Gastroesophageal sphincter (tissue), 3 donors: ENCODE measurements around the gene CTTNBP2.

ENCODE experiments used
- CTCF ChIP-seq, 4 experiments: fragments of 200-600 bp in 2 of 4; fragments of 450-650 bp in 2 of 4; sonication (generic) in 1 of 4; IDR thresholded peaks; one replicate each; pipeline ENCODE4 v1.5.1; 2017 to 2019; ENCODE audit warnings: antibody characterized with exemption in 4 of 4, mild to moderate bottlenecking in 2 of 4, moderate library complexity in 2 of 4
- POLR2AphosphoS5 ChIP-seq: sonication (generic); formaldehyde crosslinking; IDR thresholded peaks from one replicate; pipeline ENCODE4 v1.6.1; 2017; ENCODE audit warnings: antibody characterized with exemption

- no peak for TF ChIP-seq POLR2AphosphoS5
- no peak for TF ChIP-seq CTCF (IDR thresholded peaks at IDR 0.05)
These were observed 43.1 kb upstream of the CTTNBP2 start for GRCh38 chr7:117916309-117916708.
